HepG2 (cell line): Measurements from ENCODE around the gene TRIM9. TPM values are rescaled to one million over a fixed set of nuclear protein-coding genes. Genes with fewer than 3 reads are reported as not detected.

ENCODE experiments used
- FOXC1 ChIP-seq: sonication (generic); formaldehyde crosslinking; IDR thresholded peaks from 2 replicates; pipeline ENCODE4 v1.8.0; 2022; ENCODE audit warnings: mild to moderate bottlenecking, missing genetic modification reagents, borderline replicate concordance
- FOXM1 ChIP-seq: sonication (generic); formaldehyde crosslinking; IDR thresholded peaks from 2 replicates; pipeline ENCODE4 v1.5.0; 2020; ENCODE audit warnings: missing genetic modification reagents
- JUND ChIP-seq: sonication (generic); formaldehyde crosslinking; IDR thresholded peaks from 2 replicates; pipeline ENCODE4 v1.8.0; 2022; ENCODE audit warnings: mild to moderate bottlenecking, missing genetic modification reagents
- KLF15 ChIP-seq: sonication (generic); formaldehyde crosslinking; IDR thresholded peaks from 2 replicates; pipeline ENCODE4 v1.8.1; 2023; ENCODE audit warnings: borderline replicate concordance, mild to moderate bottlenecking, inconsistent platforms, missing genetic modification reagents, mixed read lengths
- MEF2D ChIP-seq: sonication (generic); formaldehyde crosslinking; IDR thresholded peaks from 2 replicates; pipeline ENCODE4 v1.5.1; 2020; ENCODE audit warnings: mild to moderate bottlenecking, missing genetic modification reagents
- RORA ChIP-seq: sonication (generic); formaldehyde crosslinking; IDR thresholded peaks from 2 replicates; pipeline ENCODE4 v1.5.0; 2020; ENCODE audit warnings: mild to moderate bottlenecking, missing genetic modification reagents, moderate library complexity
- SMARCC2 ChIP-seq: fragments of 450-650 bp; IDR thresholded peaks from 2 replicates; pipeline ENCODE4 v1.6.1; 2017; ENCODE audit warnings: antibody characterized with exemption, mild to moderate bottlenecking
- SNRNP70 ChIP-seq: fragments of 200-400 bp; formaldehyde crosslinking; IDR thresholded peaks from 2 replicates; pipeline ENCODE4 v1.6.1; 2017; ENCODE audit warnings: mild to moderate bottlenecking, low read depth, low read length, moderate library complexity
- TBP ChIP-seq: sonication (generic); formaldehyde crosslinking; IDR thresholded peaks from 2 replicates; pipeline ENCODE4 v1.5.0; 2020; ENCODE audit warnings: missing genetic modification reagents
- XBP1 ChIP-seq: sonication (generic); formaldehyde crosslinking; IDR thresholded peaks from 2 replicates; pipeline ENCODE4 v1.5.0; 2020; ENCODE audit warnings: missing genetic modification reagents
- ZKSCAN8 ChIP-seq: IDR thresholded peaks from 2 replicates; pipeline ENCODE4 v1.6.1; 2016; ENCODE audit warnings: borderline replicate concordance, missing genetic modification reagents, missing compliant biosample characterization
- ZNF207 ChIP-seq: fragments of 450-650 bp; IDR thresholded peaks from 2 replicates; pipeline ENCODE4 v1.6.1; 2016; ENCODE audit warnings: antibody characterized with exemption, borderline replicate concordance
- ZNF296 ChIP-seq: sonication (generic); formaldehyde crosslinking; conservative IDR thresholded peaks from 2 replicates; pipeline ENCODE4 v1.5.0; 2020; ENCODE audit warnings: mild to moderate bottlenecking, missing genetic modification reagents
- ZNF34 ChIP-seq: sonication (generic); formaldehyde crosslinking; IDR thresholded peaks from 2 replicates; pipeline ENCODE4 v1.4.0; 2020; ENCODE audit warnings: mild to moderate bottlenecking, missing genetic modification reagents, borderline replicate concordance
- ZNF44 ChIP-seq: sonication (generic); formaldehyde crosslinking; IDR thresholded peaks from 2 replicates; pipeline ENCODE4 v1.5.1; 2020; ENCODE audit warnings: mild to moderate bottlenecking, missing genetic modification reagents
- polyA plus RNA-seq, 8 experiments: library from polyadenylated mRNA; depleted of rRNA in 3 of 8; stranded (reverse) in 7 of 8; unstranded in 1 of 8; fragments of >200 nt; fragmentation: Illumina TruSeq in 4 of 8; extraction: Trizol in 4 of 8; gene quantifications; 2 replicates each; pipeline versions ENCODE4 v1.2.1 to v1.2.3, GENCODE V29; 2011 to 2016; ENCODE audit warnings: low read depth in 4 of 8, missing spikeins in 1 of 8, mixed read lengths in 1 of 8; ENCODE audit not compliant: insufficient read depth in 1 of 8
- total RNA-seq, 5 experiments: library from RNA; depleted of rRNA; stranded (reverse); fragments of >200 nt; fragmentation: Illumina TruSeq; extraction: Trizol; gene quantifications; 2 replicates each; pipeline ENCODE4 v1.2.3, GENCODE V29; 2016; ENCODE audit warnings: low read depth in 1 of 5
- TF ChIP-seq, protein P1 (sequence below): sonication (generic); formaldehyde crosslinking; IDR thresholded peaks from 2 replicates; pipeline ENCODE4 v1.4.0; 2020; ENCODE audit warnings: missing genetic modification reagents
- TF ChIP-seq, protein P2 (sequence below): sonication (generic); formaldehyde crosslinking; IDR thresholded peaks from 2 replicates; pipeline ENCODE4 v1.4.0; 2020; ENCODE audit warnings: mild to moderate bottlenecking, missing genetic modification reagents
- TF ChIP-seq, protein P3 (sequence below): sonication (generic); formaldehyde crosslinking; IDR thresholded peaks from 2 replicates; pipeline ENCODE4 v1.8.0; 2022; ENCODE audit warnings: missing genetic modification reagents, mild to moderate bottlenecking, moderate library complexity, borderline replicate concordance

The TRIM9 gene
- total and polyA plus RNA-seq, 2 of the 13 experiments (the other 11 are each of a cell fraction or from before 2014, with no cell fraction given): 0.04 to 0.07 TPM

DNA sequence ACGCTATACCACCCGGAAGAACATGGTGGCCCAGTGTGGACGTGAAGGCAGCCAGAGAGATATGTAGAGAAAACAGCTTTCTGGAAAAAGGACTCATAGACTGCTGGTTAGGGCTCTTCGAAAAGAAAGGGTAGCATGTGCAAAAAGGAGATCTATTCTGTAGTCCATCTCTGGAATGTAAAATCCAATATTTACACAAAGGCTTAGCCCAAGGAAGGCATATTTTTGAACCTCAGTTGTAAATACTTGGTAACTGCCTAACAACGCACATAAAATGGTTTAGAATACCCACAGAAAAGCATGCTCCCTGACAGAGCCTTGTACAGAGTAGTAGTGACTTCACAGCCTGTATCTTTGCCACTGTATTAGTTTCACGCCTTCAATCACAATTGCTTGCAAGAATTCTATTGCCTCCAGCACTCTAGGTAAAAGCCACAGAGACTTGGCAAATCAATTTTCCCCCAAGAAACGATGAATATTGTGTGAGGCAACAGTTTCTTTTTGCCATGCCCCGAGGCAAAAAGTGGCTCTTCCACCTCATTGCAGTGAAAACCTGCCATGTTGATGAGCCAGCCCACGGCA lies 59.2 kb downstream of the TRIM9 start (continued):
- no peak for TF ChIP-seq ZKSCAN8 (CRISPR knock-in tag)
- TF ChIP-seq RORA (CRISPR knock-in tag): no peak
- TF ChIP-seq ZNF296: no peak
- TF ChIP-seq MEF2D: no peak
- TF ChIP-seq ZNF44 (CRISPR knock-in tag): no peak
- TF ChIP-seq SMARCC2: no peak
- TF ChIP-seq, protein P1, sequence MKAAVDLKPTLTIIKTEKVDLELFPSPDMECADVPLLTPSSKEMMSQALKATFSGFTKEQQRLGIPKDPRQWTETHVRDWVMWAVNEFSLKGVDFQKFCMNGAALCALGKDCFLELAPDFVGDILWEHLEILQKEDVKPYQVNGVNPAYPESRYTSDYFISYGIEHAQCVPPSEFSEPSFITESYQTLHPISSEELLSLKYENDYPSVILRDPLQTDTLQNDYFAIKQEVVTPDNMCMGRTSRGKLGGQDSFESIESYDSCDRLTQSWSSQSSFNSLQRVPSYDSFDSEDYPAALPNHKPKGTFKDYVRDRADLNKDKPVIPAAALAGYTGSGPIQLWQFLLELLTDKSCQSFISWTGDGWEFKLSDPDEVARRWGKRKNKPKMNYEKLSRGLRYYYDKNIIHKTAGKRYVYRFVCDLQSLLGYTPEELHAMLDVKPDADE (CRISPR knock-in tag): no peak
- TF ChIP-seq, protein P2, sequence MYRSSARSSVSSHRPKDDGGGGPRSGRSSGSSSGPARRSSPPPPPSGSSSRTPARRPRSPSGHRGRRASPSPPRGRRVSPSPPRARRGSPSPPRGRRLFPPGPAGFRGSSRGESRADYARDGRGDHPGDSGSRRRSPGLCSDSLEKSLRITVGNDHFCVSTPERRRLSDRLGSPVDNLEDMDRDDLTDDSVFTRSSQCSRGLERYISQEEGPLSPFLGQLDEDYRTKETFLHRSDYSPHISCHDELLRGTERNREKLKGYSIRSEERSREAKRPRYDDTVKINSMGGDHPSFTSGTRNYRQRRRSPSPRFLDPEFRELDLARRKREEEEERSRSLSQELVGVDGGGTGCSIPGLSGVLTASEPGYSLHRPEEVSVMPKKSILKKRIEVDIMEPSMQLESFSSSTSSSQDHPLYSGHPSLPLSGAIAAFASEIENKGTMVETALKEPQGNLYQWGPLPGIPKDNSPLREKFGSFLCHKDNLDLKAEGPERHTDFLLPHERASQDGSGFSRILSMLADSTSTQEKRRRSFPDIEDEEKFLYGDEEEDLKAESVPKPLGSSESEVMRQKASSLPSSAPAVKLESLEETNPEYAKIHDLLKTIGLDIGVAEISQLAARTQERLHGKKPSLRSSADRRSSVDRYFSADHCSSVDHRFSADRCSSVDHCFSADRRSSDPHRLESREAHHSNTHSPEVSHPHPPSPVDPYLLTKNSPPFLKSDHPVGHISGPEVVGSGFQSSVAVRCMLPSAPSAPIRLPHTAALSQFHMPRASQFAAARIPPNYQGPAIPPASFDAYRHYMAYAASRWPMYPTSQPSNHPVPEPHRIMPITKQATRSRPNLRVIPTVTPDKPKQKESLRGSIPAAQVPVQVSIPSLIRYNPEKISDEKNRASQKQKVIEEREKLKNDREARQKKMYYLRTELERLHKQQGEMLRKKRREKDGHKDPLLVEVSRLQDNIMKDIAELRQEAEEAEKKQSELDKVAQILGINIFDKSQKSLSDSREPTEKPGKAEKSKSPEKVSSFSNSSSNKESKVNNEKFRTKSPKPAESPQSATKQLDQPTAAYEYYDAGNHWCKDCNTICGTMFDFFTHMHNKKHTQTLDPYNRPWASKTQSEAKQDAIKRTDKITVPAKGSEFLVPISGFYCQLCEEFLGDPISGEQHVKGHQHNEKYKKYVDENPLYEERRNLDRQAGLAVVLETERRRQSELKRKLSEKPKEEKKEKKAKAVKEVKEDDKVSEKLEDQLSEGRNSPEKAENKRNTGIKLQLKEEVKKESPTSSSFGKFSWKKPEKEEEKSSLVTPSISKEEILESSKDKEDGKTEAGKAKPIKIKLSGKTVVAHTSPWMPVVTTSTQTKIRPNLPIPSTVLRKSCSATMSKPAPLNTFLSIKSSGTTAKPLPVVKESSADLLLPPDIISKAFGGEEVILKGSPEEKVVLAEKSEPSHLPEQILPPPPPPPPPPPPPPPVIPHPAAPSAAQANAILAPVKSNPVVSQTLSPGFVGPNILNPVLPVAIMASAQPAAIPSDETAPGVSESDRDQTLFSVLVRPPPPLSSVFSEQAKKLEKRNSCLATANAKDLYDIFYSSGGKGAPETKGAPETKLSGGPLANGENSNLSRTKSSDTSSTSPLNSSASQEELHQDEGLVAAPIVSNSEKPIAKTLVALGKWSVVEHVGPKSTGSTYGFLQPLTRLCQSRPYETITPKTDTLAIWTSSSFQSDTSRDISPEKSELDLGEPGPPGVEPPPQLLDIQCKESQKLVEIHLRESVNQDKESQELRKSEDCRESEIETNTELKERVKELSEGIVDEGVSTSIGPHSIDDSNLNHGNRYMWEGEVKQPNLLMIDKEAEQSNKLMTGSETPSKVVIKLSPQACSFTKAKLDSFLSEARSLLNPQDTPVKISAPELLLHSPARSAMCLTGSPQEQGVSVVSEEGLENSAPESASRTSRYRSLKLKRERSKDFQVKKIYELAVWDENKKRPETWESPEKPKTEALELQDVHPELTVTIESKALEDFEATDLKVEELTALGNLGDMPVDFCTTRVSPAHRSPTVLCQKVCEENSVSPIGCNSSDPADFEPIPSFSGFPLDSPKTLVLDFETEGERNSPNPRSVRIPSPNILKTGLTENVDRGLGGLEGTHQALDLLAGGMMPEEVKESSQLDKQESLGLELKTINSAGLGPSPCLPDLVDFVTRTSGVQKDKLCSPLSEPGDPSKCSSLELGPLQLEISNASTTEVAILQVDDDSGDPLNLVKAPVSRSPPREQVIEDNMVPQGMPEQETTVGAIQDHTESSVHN: no peak
- no peak for TF ChIP-seq FOXM1 (CRISPR knock-in tag)
- TF ChIP-seq TBP (CRISPR knock-in tag): no peak
- no peak for TF ChIP-seq SNRNP70
- TF ChIP-seq ZNF207: no peak
- no peak for TF ChIP-seq FOXC1 (CRISPR knock-in tag)
- TF ChIP-seq XBP1 (CRISPR knock-in tag): no peak
- no peak for TF ChIP-seq KLF15 (CRISPR knock-in tag)
- no peak for TF ChIP-seq ZNF34
- no peak for TF ChIP-seq JUND (CRISPR knock-in tag)
- TF ChIP-seq, protein P3, sequence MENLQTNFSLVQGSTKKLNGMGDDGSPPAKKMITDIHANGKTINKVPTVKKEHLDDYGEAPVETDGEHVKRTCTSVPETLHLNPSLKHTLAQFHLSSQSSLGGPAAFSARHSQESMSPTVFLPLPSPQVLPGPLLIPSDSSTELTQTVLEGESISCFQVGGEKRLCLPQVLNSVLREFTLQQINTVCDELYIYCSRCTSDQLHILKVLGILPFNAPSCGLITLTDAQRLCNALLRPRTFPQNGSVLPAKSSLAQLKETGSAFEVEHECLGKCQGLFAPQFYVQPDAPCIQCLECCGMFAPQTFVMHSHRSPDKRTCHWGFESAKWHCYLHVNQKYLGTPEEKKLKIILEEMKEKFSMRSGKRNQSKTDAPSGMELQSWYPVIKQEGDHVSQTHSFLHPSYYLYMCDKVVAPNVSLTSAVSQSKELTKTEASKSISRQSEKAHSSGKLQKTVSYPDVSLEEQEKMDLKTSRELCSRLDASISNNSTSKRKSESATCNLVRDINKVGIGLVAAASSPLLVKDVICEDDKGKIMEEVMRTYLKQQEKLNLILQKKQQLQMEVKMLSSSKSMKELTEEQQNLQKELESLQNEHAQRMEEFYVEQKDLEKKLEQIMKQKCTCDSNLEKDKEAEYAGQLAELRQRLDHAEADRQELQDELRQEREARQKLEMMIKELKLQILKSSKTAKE (CRISPR knock-in tag): no peak
